Activated naive CD8-positive, alpha-beta T cell treated with anti-CD3 and anti-CD28 coated beads, Interleukin-2, amount 50 U/mL, for 16 hours (primary cell): Measurements from ENCODE around the gene STPG2.
"Not testable (repeated sequence)": the region's sequence is repeated elsewhere in the genome, so short reads cannot be mapped to it uniquely, and the experiment has no call there.

ENCODE experiments used
- DNase-seq: peaks from one replicate; pipeline ENCODE4 v3.0.0-alpha.2; 2020; ENCODE audit warnings: low read depth, low spot score

STPG2 gene

GRCh38 chr4:97645071-97645821, 498.0 kb downstream of the STPG2 start:
- DNase-seq = no peak

- DNase-seq = no peak
These were observed 500.1 kb downstream of the STPG2 start for GRCh38 chr4:97643179-97643578.

- DNase-seq = no peak
These were observed 503.3 kb downstream of the STPG2 start for GRCh38 chr4:97639961-97640360.

GRCh38 chr4:97633831-97634230, 509.4 kb downstream of the STPG2 start:
- not testable (repeated sequence) for DNase-seq

GRCh38 chr4:97627750-97628149, 515.5 kb downstream of the STPG2 start:
- no peak for DNase-seq

GRCh38 chr4:97624204-97624603, 519.1 kb downstream of the STPG2 start:
- DNase-seq = no peak

GRCh38 chr4:97605932-97606331, 537.3 kb downstream of the STPG2 start:
- DNase-seq = no peak

- DNase-seq = no peak
These were observed 550.0 kb downstream of the STPG2 start for GRCh38 chr4:97593248-97593647.

GRCh38 chr4:97590266-97590665, 553.0 kb downstream of the STPG2 start:
- no peak for DNase-seq

GRCh38 chr4:97589481-97590196, 553.6 kb downstream of the STPG2 start:
- DNase-seq = no peak

- DNase-seq = no peak
These were observed 555.4 kb downstream of the STPG2 start for GRCh38 chr4:97587912-97588311.

GRCh38 chr4:97585274-97585673, 558.0 kb downstream of the STPG2 start:
- no peak for DNase-seq

- DNase-seq = no peak
These were observed 560.4 kb downstream of the STPG2 start for GRCh38 chr4:97582890-97583289.

- DNase-seq = no peak
These were observed 566.3 kb downstream of the STPG2 start for GRCh38 chr4:97577004-97577403.

GRCh38 chr4:97560009-97560408, 583.3 kb downstream of the STPG2 start:
- no peak for DNase-seq

GRCh38 chr4:97558204-97558778, 585.0 kb downstream of the STPG2 start:
- no peak for DNase-seq

GRCh38 chr4:97550637-97551036, 592.6 kb downstream of the STPG2 start:
- not testable (repeated sequence) for DNase-seq

GRCh38 chr4:97548943-97549583, 594.2 kb downstream of the STPG2 start:
- DNase-seq = no peak

GRCh38 chr4:97548186-97548585, 595.1 kb downstream of the STPG2 start:
- no peak for DNase-seq

- no peak for DNase-seq
These were observed 611.9 kb downstream of the STPG2 start for GRCh38 chr4:97531351-97531750.

- DNase-seq = no peak
These were observed 612.6 kb downstream of the STPG2 start for GRCh38 chr4:97530676-97531075.

- no peak for DNase-seq
These were observed 618.0 kb downstream of the STPG2 start for GRCh38 chr4:97525236-97525635.
